HEK293 (cell line): ENCODE measurements around the gene SSBP3.

Experiments used
- CTCF ChIA-PET: fragments of 350-600 bp; formaldehyde crosslinking; extraction: SDS; loops from one replicate; lab custom pipeline; 2021; ENCODE audit warnings: antibody characterized with exemption; lab: Yijun Ruan, JAX
- POLR2A ChIA-PET: fragments of 300-600 bp; formaldehyde crosslinking; extraction: SDS; loops from one replicate; lab custom pipeline; 2020; ENCODE audit warnings: antibody characterized with exemption, inconsistent platforms; lab: Yijun Ruan, JAX
- H3K27ac ChIP-seq: fragments of 200-500 bp; sonication (Bioruptor generic); 2 replicates; pipeline ENCODE4 v1.5.1; 2014; ENCODE audit warnings: low read depth, low read length, control low read depth, inconsistent platforms; ENCODE audit errors: extremely low read depth
- H3K36me3 ChIP-seq, 2 experiments: fragments of 200-500 bp in 1 of 2; sonication (Bioruptor generic) in 1 of 2; 1 replicate in 1 of 2; 2 replicates in 1 of 2; pipeline ENCODE4 v1.5.1; 2014 to 2017; ENCODE audit warnings: inconsistent platforms in 2 of 2, low read length in 2 of 2; ENCODE audit not compliant: control insufficient read depth in 2 of 2, insufficient read depth in 1 of 2
- H3K4me1 ChIP-seq: fragments of 200-500 bp; sonication (Bioruptor generic); 2 replicates; pipeline ENCODE4 v1.5.1; 2014; ENCODE audit warnings: mild to moderate bottlenecking, low read length, inconsistent platforms; ENCODE audit not compliant: control insufficient read depth, insufficient read depth
- H3K4me3 ChIP-seq: 2 replicates; pipeline ENCODE4 v1.5.1; 2011; ENCODE audit warnings: low read depth, mild to moderate bottlenecking, control low read depth, low read length, moderate library complexity
- H3K9me3 ChIP-seq: fragments of 200-500 bp; sonication (Bioruptor generic); 2 replicates; pipeline ENCODE4 v1.5.1; 2014; ENCODE audit warnings: low read depth, low read length, inconsistent platforms; ENCODE audit not compliant: control insufficient read depth, insufficient read depth
- GLI4 ChIP-seq: fragments of 450-650 bp; formaldehyde crosslinking; IDR thresholded peaks from 2 replicates; pipeline ENCODE4 v1.5.1; 2016; ENCODE audit warnings: missing biosample characterization, missing genetic modification characterization
- KLF8 ChIP-seq: fragments of 450-650 bp; formaldehyde crosslinking; IDR thresholded peaks from 2 replicates; pipeline ENCODE4 v1.5.1; 2016; ENCODE audit warnings: missing biosample characterization, missing genetic modification characterization
- PRDM1 ChIP-seq: fragments of 450-650 bp; formaldehyde crosslinking; IDR thresholded peaks from 2 replicates; pipeline ENCODE4; 2016; ENCODE audit warnings: missing biosample characterization, missing genetic modification characterization
- REPIN1 ChIP-seq: fragments of 450-650 bp; formaldehyde crosslinking; IDR thresholded peaks from 2 replicates; pipeline ENCODE4 v1.5.1; 2017; ENCODE audit warnings: missing biosample characterization, missing genetic modification characterization, low read depth
- SCRT2 ChIP-seq: fragments of 450-650 bp; formaldehyde crosslinking; IDR thresholded peaks from 2 replicates; pipeline ENCODE4 v1.5.1; 2016; ENCODE audit warnings: missing biosample characterization, missing genetic modification characterization
- SETDB1 ChIP-seq: IDR thresholded peaks from one replicate; pipeline ENCODE4 v1.6.1; 2017; ENCODE audit warnings: mild to moderate bottlenecking, low read length, moderate library complexity, mixed read lengths; ENCODE audit not compliant: insufficient read length
- ZBTB17 ChIP-seq: fragments of 450-650 bp; formaldehyde crosslinking; IDR thresholded peaks from 2 replicates; pipeline ENCODE4 v1.5.1; 2016; ENCODE audit warnings: missing biosample characterization, missing genetic modification characterization
- ZBTB26 ChIP-seq: fragments of 450-650 bp; formaldehyde crosslinking; optimal IDR thresholded peaks from 2 replicates; pipeline ENCODE3; 2016; ENCODE audit warnings: missing biosample characterization, mild to moderate bottlenecking, missing genetic modification characterization
- ZBTB6 ChIP-seq: fragments of 450-650 bp; formaldehyde crosslinking; IDR thresholded peaks from 2 replicates; pipeline ENCODE4 v1.5.1; 2017; ENCODE audit warnings: missing biosample characterization, missing genetic modification characterization
- ZNF133 ChIP-seq: fragments of 450-650 bp; formaldehyde crosslinking; IDR thresholded peaks from 2 replicates; pipeline ENCODE4 v1.5.1; 2016; ENCODE audit warnings: missing biosample characterization, missing genetic modification characterization
- ZNF155 ChIP-seq: fragments of 450-650 bp; formaldehyde crosslinking; IDR thresholded peaks from 2 replicates; pipeline ENCODE4 v1.5.1; 2016; ENCODE audit warnings: missing biosample characterization, missing genetic modification characterization
- ZNF585B ChIP-seq: fragments of 450-650 bp; formaldehyde crosslinking; IDR thresholded peaks from 2 replicates; pipeline ENCODE4 v1.5.1; 2016; ENCODE audit warnings: missing biosample characterization, missing genetic modification characterization
- ZNF610 ChIP-seq: fragments of 450-650 bp; formaldehyde crosslinking; IDR thresholded peaks from 2 replicates; pipeline ENCODE4 v1.5.1; 2016; ENCODE audit warnings: missing biosample characterization, missing genetic modification characterization, borderline replicate concordance
- ZNF629 ChIP-seq: fragments of 450-650 bp; formaldehyde crosslinking; IDR thresholded peaks from 2 replicates; pipeline ENCODE4 v1.5.1; 2017; ENCODE audit warnings: missing biosample characterization, missing genetic modification characterization
- ZNF639 ChIP-seq: fragments of 450-650 bp; formaldehyde crosslinking; IDR thresholded peaks from 2 replicates; pipeline ENCODE4 v1.5.1; 2016; ENCODE audit warnings: missing biosample characterization, missing genetic modification characterization
- ZNF785 ChIP-seq: fragments of 450-650 bp; formaldehyde crosslinking; IDR thresholded peaks from 2 replicates; pipeline ENCODE4 v1.5.1; 2016; ENCODE audit warnings: missing biosample characterization, missing genetic modification characterization
- ZSCAN18 ChIP-seq: fragments of 450-650 bp; formaldehyde crosslinking; IDR thresholded peaks from 2 replicates; pipeline ENCODE4 v1.5.1; 2016; ENCODE audit warnings: missing biosample characterization, missing genetic modification characterization
- TF ChIP-seq, protein P1 (sequence below): fragments of 450-650 bp; formaldehyde crosslinking; IDR thresholded peaks from 2 replicates; pipeline ENCODE4 v1.5.1; 2016; ENCODE audit warnings: missing biosample characterization, missing genetic modification characterization
- TF ChIP-seq, protein P2 (sequence below): fragments of 450-650 bp; formaldehyde crosslinking; IDR thresholded peaks from 2 replicates; pipeline ENCODE4 v1.5.1; 2016; ENCODE audit warnings: missing biosample characterization, missing genetic modification characterization
- TF ChIP-seq, protein P3 (sequence below): fragments of 450-650 bp; formaldehyde crosslinking; IDR thresholded peaks from 2 replicates; pipeline ENCODE4 v1.5.1; 2016; ENCODE audit warnings: missing biosample characterization, missing genetic modification characterization

Gene SSBP3

GRCh38 chr1:54365847-54366246, 40.3 kb downstream of the SSBP3 start:
- Histone ChIP-seq H3K27ac (no peak overlapping the region), H3K4me3 (no peak overlapping the region), H3K9me3 (no peaks in the 10 kb centered on the region), H3K36me3 (peaks cover 0 to 19% of the 10 kb centered on the region in 2 experiments; a peak in 1 of 3 replicates), H3K4me1 (no peaks in the 10 kb centered on the region)
- ChIA-PET CTCF (no interaction called here), POLR2A (no interaction called here)
- TF ChIP-seq PRDM1 (tag by site-specific recombination) = no peak
- TF ChIP-seq ZNF610 (tag by site-specific recombination) = no peak
- TF ChIP-seq ZNF785 = no peak
- TF ChIP-seq SCRT2 (tag by site-specific recombination) = no peak
- TF ChIP-seq, protein P1, sequence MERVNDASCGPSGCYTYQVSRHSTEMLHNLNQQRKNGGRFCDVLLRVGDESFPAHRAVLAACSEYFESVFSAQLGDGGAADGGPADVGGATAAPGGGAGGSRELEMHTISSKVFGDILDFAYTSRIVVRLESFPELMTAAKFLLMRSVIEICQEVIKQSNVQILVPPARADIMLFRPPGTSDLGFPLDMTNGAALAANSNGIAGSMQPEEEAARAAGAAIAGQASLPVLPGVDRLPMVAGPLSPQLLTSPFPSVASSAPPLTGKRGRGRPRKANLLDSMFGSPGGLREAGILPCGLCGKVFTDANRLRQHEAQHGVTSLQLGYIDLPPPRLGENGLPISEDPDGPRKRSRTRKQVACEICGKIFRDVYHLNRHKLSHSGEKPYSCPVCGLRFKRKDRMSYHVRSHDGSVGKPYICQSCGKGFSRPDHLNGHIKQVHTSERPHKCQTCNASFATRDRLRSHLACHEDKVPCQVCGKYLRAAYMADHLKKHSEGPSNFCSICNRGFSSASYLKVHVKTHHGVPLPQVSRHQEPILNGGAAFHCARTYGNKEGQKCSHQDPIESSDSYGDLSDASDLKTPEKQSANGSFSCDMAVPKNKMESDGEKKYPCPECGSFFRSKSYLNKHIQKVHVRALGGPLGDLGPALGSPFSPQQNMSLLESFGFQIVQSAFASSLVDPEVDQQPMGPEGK (tag by site-specific recombination) = no peak
- no peak for TF ChIP-seq KLF8 (tag by site-specific recombination)
- TF ChIP-seq, protein P2, sequence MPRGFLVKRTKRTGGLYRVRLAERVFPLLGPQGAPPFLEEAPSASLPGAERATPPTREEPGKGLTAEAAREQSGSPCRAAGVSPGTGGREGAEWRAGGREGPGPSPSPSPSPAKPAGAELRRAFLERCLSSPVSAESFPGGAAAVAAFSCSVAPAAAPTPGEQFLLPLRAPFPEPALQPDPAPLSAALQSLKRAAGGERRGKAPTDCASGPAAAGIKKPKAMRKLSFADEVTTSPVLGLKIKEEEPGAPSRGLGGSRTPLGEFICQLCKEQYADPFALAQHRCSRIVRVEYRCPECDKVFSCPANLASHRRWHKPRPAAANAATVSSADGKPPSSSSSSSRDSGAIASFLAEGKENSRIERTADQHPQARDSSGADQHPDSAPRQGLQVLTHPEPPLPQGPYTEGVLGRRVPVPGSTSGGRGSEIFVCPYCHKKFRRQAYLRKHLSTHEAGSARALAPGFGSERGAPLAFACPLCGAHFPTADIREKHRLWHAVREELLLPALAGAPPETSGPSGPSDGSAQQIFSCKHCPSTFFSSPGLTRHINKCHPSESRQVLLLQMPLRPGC = no peak
- TF ChIP-seq ZNF155 (tag by site-specific recombination) = no peak
- no peak for TF ChIP-seq ZNF639 (tag by site-specific recombination)
- no peak for TF ChIP-seq ZBTB26 (tag by site-specific recombination)
- TF ChIP-seq ZNF629 = no peak
- TF ChIP-seq ZBTB6 = no peak
- TF ChIP-seq, protein P3, sequence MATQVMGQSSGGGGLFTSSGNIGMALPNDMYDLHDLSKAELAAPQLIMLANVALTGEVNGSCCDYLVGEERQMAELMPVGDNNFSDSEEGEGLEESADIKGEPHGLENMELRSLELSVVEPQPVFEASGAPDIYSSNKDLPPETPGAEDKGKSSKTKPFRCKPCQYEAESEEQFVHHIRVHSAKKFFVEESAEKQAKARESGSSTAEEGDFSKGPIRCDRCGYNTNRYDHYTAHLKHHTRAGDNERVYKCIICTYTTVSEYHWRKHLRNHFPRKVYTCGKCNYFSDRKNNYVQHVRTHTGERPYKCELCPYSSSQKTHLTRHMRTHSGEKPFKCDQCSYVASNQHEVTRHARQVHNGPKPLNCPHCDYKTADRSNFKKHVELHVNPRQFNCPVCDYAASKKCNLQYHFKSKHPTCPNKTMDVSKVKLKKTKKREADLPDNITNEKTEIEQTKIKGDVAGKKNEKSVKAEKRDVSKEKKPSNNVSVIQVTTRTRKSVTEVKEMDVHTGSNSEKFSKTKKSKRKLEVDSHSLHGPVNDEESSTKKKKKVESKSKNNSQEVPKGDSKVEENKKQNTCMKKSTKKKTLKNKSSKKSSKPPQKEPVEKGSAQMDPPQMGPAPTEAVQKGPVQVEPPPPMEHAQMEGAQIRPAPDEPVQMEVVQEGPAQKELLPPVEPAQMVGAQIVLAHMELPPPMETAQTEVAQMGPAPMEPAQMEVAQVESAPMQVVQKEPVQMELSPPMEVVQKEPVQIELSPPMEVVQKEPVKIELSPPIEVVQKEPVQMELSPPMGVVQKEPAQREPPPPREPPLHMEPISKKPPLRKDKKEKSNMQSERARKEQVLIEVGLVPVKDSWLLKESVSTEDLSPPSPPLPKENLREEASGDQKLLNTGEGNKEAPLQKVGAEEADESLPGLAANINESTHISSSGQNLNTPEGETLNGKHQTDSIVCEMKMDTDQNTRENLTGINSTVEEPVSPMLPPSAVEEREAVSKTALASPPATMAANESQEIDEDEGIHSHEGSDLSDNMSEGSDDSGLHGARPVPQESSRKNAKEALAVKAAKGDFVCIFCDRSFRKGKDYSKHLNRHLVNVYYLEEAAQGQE (tag by site-specific recombination) = no peak
- no peak for TF ChIP-seq ZBTB17 (tag by site-specific recombination)
- no peak for TF ChIP-seq REPIN1 (tag by site-specific recombination)
- TF ChIP-seq ZNF133 (tag by site-specific recombination) = no peak
- no peak for TF ChIP-seq GLI4 (tag by site-specific recombination)
- TF ChIP-seq ZNF585B = no peak
- no peak for TF ChIP-seq ZSCAN18 (tag by site-specific recombination)
- TF ChIP-seq SETDB1 = no peak
